HG03378 (cell line): Measurements from ENCODE around the gene CYP2W1.
A peak's percentile ranks its signal among the peaks of the same experiment; 100 is the strongest.
"Not testable (repeated sequence)": the region's sequence is repeated elsewhere in the genome, so short reads cannot be mapped to it uniquely, and the experiment has no call there.

Experiments used
- ATAC-seq: cut with Tn5 transposase; IDR thresholded peaks from one replicate; pipeline ENCODE4 v1.9.1; 2021; ENCODE audit warnings: mild to moderate bottlenecking, moderate library complexity; ENCODE audit not compliant: unreplicated experiment

The CYP2W1 gene, protein sequence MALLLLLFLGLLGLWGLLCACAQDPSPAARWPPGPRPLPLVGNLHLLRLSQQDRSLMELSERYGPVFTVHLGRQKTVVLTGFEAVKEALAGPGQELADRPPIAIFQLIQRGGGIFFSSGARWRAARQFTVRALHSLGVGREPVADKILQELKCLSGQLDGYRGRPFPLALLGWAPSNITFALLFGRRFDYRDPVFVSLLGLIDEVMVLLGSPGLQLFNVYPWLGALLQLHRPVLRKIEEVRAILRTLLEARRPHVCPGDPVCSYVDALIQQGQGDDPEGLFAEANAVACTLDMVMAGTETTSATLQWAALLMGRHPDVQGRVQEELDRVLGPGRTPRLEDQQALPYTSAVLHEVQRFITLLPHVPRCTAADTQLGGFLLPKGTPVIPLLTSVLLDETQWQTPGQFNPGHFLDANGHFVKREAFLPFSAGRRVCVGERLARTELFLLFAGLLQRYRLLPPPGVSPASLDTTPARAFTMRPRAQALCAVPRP

DNA sequence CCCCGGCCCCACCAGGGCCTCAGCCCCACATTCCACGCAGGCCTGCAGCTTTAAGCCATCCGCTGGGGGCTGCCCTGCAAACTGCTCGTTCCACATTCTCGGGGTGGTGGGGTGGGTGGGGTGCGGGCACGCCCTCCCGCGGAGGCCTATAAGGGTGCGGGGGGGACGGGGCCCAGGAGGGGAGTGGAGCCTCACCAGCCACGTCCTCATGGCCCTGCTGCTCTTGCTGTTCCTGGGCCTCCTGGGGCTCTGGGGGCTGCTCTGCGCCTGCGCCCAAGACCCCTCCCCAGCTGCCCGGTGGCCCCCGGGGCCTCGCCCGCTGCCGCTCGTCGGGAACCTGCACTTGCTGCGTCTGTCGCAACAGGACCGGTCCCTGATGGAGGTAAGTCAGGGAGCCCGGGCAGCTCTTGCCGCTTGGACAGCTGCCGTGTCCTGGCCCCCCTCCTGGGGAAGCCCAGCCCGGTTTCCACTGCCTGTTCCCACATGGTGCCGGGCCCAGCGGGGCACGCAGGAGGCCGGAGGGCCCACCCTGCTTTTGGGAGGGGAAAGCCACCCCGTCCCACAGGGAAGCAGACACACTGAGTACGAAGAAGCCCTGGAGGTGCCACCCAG lies at the start of gene CYP2W1:
CYP2W1 (plus strand) TSS at position 178 of the 612 bp plus-strand sequence; CDS start at position 209, 31 bp downstream.
- ATAC-seq, result no peak

DNA sequence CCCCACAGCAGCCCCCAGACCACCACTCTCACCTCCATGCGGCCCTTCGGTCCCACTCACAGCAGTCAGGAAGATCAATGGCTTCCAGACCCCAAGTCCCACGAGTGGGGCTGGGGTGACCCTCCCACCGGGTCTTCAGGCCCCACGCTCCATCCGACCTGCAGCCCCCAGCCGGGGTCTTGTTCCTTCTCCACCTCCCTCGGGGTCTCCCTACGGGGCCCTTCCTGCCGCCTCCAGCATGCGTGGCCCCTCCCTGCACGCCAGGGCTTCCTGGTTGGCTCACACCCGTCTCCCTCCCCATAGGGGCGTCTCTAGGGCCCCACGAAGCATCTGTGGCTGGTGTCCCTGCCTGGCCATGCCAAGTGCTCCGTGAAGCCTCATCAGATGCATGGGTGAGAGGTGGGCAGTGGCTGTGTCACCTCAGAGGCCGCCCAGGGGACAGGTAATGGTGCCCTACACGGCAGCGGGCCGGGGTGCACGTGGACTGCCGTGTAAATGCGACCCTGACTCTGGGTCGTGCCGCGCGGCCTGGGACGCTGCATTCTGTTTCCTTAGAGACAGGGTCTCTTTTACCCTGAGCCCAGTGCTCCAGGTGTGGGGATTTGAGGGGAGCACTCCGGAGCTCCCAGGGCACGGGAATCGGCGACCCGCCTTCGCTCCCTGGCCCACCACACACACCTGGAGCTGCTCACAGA lies 48.4 kb upstream of the CYP2W1 start:
- no peak for ATAC-seq

DNA sequence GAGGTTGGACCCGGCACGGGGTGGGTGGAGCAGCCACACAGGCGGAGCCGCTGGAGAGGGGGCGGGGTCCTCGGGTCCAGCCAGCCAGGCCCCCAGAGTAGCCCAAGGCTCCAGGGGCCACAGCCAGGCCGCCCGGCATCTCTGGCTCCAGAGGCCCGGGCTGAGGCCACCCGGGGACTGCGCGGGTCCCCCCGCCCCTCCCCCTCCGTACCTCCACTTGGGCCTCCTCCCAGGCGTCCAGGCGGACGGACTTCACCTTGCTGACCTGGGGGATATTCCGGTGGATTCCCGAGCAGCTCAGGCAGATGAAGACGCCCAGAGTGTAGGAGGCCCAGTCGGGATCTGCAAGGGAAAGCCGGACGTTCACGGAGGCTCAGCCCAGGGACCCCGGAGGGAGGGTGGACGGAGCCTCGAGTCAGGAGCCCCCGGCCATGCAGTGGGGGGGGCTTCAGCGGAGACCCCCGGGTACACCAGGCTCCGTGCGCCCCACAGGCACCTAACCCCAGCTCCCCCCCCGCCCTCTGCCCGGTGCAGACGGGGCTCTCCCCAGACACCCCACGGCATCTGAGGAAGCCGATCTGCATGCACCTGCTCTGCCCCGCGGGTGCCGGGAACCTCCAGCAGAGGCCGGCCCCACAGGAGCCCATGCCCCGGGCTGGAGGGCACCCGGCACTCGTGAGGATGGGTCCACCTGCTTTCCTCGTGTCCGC lies 47.7 kb upstream of the CYP2W1 start:
- ATAC-seq, result no peak

DNA sequence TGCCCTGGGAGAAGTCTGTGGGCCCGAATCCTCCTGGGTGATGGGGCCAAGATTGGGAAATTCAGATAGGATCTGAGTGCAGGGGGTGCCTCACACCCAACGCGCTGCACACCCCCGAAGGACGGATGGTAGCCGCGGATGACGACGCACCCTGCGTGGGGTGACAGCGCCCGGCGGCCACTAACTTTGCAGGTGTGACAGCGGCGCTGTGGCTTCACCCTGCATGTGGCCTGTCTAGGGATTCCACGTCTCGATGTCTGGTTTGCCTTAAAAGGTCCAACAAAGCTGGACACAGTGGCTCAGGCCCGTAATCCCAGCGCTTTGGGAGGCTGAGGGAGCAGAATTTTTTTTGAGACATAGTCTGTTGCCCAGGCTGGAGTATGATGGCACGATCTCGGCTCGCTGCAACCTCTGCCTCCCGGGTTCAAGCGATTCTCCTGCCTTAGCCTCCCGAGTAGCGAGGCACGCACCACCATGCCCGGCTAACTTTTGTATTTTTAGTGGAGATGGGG lies 47.1 kb upstream of the CYP2W1 start:
- no peak for ATAC-seq

DNA sequence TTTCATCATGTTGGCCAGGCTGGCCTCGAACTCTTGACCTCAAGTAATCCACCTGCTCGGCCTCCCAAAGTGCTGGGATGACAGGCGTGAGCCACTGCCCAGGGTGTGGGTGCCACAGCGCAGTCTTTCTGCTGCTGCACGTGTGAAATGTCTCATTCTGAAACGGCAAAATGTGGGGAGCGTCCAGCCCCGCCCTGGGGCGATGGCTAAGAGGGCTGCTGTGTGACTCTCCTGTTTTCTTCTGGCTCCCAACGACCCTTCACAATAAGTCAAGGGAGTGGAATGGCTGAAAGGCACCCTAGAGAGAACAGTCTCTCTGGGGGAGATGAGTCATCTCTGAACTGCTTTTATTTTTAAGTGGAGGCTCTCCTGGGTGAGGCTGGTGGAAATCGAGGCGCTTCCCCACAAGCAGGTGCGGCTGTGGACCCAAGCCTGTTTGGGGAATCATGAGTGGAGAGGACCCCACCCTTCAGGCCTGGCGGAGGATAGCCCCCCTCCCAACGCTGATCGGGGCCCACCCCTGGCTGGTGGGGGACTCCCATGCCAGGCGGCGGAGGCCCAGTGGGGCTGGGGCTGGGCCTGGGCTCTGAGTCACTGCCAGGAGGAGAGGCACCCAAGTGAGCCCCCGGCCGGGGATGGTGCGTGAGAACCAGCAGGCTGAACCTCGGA lies 46.5 kb upstream of the CYP2W1 start:
- peak; percentile 85 for ATAC-seq

DNA sequence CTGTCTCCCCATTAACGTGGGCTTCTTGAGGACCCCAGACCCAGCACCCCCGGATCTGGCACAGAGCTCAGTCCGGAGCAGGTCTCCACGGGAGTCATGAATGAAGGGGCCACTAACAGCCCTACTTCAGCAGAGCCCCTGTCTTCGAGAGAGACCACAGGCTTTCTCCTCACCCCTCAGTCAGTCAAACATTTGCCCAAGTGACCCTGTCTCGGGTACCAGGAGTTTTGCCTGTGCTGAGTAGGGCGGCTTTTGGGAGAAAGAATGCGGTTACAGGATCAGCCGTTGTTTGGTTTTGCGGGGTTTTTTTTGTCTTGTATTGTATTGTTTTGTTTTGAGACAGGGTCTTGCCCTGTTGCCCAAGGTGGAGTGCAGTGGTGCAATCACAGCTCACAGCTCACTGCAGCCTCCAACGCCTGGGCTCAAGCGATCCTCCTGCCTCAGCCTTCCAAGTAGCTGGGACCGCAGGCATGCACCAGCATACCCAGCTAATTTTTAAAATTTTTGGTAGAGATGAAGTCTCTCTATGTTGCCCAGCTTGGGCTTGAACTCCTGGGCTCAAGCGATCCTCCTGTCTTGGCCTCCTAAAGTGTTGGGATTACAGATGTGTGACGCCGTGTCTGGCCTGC lies 45.0 kb upstream of the CYP2W1 start:
- ATAC-seq, result no peak

DNA sequence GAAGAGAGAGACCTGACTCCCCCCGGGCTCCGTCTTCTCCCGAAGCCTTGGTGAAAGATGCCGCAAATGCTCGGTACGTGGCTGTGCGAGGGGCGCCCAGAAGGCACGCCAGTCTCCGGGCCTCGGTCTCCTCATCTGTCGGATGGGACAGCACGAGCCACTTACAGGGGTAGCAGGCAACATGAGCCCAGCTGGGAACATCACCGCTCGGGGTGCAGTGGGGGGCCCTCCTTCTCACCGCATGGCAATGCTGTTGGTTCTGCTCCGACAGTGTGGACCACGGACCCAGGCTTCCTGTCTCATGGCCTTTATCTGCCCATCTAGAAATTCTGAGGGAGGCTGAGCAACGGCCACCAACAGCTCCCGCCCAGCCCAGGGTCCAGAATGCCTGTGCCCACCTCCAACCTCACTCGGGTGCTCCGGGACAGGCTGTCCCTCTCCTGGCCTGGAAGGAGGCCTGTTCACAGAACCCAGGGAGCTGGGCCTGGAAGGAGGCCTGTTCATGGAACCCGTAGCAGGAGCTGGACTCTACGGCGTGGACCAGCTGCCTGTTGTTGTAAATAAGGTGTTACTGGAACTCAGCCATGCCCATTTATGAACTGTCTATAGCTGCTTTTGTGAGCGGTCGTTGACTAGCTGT lies 44.3 kb upstream of the CYP2W1 start:
- no peak for ATAC-seq

DNA sequence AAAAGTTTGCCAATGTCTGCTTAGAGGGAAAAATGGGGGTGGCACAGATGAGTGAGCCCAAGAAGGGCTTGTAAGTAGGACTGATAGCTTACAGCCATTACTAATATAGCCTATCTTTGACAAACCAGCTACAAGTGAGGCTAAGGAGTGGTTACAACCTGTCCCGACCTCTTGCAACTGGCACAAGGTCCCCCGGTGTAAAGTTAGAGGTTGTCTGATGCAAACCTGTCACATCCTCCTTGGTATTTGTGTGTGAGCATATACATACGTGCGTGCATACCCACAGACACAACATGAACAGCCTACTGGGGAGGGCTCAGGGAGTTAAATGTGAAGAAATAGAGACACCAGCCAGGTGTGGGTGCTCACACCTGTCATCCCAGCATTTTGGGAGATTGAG lies 43.1 kb upstream of the CYP2W1 start:
- no peak for ATAC-seq

DNA sequence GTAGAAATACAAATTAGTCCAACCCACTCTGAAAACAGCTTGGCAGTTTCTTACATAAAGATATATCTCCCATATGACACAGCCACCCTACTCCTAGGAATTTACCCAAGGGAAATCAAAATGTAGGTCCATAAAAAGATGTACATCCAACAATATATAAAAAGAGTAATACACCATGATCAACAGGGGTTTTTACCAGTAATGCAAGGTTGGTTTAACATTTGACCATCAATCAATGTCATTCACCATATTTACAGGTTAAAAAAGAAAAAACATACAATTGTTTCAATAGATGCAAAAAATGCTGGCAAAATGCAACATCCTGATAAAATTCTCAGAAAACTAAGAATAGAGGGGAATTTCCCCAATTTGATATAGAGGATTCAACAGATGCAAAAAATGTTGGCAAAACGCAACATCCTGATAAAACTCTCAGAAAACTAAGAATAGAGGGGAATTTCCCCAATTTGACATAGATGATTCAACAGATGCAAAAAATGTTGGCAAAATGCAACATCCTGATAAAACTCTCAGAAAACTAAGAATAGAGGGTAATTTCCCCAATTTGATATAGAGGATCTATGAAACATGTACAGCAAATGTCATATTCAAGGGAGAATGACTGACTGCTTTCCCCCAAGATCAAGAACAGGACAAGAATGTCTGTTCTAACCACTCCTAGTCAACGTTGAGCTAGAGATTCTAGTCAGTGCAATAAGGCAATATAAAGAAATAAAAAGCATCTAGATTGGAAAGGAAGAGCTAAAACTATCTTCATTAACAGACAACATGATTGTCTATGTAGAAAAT lies 42.2 kb upstream of the CYP2W1 start:
- ATAC-seq, result no peak

DNA sequence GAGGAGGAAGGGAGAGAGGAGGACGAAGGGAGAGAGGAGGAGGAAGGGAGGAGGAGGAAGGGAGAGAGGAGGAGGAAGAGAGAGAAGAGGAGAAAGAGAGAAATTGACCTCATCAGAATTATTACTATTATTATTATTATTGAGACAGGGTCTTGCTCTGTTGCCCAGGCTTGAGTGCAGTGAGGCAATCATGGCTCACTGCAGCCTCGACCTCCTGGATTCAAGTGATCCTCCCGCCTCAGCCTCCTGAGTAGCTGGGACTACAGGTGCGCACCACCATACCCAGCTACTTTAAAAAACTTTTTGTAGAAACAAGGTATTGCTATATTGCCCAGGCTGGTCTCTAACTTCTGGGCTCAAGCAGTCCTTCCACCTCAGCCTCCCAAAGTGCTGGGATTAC lies 39.2 kb upstream of the CYP2W1 start:
- ATAC-seq, result not testable (repeated sequence)

DNA sequence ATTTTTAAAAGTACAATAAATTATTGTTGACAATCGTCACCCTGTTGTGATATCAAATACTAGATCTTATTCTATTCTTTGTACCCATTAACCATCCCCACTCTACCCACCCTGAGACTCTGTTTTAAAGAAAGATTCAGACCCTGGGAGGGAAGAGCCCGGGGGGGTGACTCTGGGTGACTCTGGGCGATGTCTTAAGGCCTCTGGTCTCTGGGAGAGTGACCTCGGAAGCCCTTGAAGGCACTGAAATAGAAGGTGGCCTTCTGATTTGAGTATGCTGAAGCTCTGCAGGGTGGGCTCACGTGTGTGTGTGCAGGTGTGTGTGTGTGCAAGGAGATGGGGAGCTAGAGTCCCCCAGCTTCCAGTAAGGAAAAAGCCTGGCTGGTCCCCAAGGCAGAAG lies 38.2 kb upstream of the CYP2W1 start:
- no peak for ATAC-seq

DNA sequence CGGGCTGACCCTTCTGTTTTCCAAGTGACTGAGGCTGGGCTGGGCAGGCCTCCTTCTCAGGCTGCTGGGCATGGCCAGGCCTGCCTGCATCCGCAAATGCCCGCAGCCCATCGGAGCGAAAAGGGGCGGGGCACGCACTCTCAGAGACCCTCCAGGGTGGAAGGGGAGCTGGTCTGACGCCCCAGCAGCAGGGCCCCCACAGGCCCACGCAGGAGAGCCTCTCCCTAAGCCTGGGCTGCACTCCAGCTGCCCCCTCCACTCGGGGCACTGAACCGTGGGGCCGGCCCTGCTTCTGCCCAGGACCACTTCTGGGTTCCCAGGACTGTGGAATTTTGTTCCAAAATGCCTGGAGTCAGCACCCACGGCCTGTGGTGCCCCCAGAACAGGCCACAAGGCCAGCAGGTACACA lies 37.8 kb upstream of the CYP2W1 start:
- no peak for ATAC-seq

DNA sequence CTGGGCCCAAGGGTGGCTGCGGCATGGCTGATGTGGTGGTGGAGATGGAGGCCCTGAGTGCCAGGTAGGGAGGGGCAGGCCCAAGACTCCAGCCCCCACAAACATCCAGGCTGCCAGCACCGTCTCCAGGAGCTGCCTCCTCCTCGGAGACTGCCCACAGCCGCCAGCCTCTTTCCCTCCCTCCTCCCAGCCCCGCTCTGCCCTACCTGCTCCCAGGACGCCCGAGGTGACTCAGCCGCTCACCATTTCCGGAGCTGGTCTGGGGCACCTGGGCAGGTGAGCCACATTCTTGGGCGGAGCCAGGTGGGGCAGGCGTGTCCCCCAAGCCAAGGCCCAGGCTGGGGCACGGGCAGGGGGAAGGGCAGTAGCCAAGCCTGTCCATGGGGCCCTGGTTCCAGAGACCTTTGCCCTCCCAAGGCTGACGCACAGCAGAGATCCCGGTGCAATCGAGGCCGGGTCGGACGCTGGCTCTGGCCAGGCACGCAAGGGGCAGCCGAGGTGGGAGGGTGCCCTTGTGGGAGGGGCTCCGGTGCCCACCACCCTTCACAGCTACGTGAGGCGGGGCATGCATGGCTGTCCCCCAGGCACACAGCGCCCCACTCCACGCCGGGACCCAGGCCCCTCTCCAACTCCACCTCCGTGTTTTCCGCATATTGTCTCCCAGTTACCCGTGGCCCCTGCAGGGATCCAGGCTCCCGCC lies 37.3 kb upstream of the CYP2W1 start:
- no peak for ATAC-seq

DNA sequence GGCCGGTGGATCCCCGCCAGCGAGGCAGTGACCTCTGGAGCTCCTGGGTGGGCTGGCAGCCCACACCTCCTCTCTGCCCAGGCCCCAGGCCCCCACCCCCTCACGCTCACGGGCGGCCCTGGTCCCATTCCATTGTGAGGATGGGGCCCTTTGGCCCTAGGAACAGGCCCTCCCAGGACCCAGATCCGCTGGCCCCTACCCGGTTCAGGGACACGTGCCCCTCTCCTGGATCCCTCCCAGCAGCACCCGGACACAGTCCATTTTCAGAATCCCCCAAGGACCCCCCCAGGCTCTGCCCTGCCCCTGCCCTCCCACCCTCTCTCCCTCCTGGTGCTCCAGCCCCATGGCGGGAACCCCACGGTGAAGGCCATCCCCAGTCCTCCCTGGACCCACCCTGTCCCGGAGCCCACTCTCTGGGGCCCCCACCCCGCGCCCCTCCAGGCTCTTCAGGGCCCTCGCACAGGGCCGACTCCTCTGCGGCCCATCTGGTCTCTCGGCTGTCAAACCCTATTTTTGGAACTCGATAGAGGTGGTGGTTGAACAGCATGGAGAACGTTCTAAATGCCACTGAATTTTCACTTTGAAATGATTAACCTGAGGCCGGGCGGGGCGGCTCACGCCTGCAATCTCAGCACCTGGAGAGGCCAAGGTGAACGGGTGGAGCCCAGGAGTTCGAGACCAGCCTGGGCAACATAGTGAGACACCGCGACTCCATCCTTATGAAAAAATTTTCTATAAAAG lies 36.6 kb upstream of the CYP2W1 start:
- no peak for ATAC-seq

DNA sequence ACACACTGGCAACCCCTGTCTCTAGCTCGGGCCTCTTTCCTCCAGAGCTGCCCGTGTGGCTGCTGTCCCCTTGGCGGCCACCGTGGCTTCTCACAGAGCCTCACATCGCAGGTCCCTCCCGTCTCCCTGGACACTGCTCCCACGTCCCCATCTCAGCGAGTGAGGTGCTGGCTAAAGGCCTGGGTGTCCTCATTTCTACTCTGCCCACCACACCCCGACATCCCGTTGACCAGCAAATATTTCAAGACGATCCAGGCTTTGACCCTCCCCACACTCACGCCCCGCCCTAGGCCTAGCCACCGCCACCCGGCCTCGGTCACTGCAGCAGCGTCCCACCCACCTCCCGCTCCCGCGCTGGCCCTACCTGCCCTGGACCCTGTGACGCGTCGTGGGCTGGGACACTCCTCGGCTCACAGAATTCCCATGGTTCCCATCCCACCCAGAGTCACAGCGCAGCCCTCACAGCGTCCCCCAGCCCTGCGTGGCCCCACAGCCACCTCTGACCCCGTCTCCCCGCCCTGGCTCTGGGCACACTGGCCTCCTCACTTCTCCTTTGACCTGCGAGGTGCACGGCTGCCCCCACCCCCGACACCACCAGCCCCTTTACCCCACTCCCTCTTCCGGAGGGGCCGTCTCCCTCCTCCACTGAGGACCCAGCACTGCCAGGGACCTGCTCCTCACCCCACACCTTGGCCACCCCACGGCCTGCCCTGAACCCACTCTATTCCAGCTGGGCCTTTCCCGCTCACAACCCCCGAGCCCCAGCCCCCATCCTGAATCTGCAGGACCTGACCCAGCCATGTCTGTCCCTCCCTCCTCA lies 35.4 kb upstream of the CYP2W1 start:
- no peak for ATAC-seq
